Measurements from ENCODE around the gene FMN1. TPM values are rescaled to one million over a fixed set of nuclear protein-coding genes. Genes with fewer than 3 reads are reported as not detected.

FMN1 gene
- total and polyA plus RNA-seq, 2 of the 13 experiments (the other 11 are each of a cell fraction or from before 2014, with no cell fraction given) = 0.20 to 0.60 TPM

- Histone ChIP-seq H3K36me3 (replicated peaks in 1 of 2; ENCODE audit: control insufficient read depth in 1 of 2, insufficient read depth in 2 of 2, low read length in 2 of 2) (no peaks in the 10 kb centered on the region), H3K4me1 (ENCODE audit: insufficient read depth, low read length) (no peaks in the 10 kb centered on the region), H2AFZ (ENCODE audit: low read length) (no peak overlapping the region), H3K79me2 (ENCODE audit: insufficient read depth, low read length) (no peaks in the 10 kb centered on the region), H3K4me3 (replicated peaks in 1 of 3; ENCODE audit: insufficient read depth in 1 of 3, low read depth in 2 of 3, low read length in 3 of 3) (no peak overlapping the region), H3K9ac (ENCODE audit: insufficient read depth, low read depth, low read length) (no peak overlapping the region), H3K27ac (ENCODE audit: extremely low read length, insufficient read depth, low read length) (no peak overlapping the region), H3K4me2 (ENCODE audit: low read depth, low read length) (no peak overlapping the region), H4K20me1 (ENCODE audit: insufficient read depth, low read length) (no peaks in the 10 kb centered on the region), H3K27me3 (ENCODE audit: control insufficient read depth in 1 of 2, insufficient read depth in 2 of 2, low read length in 2 of 2) (no peaks in the 10 kb centered on the region), H3K9me3 (ENCODE audit: low read length) (no peaks in the 10 kb centered on the region)
- WGBS (ENCODE audit: low lambda C conversion rate) = 2% methylated on average over 4 of the region's 4 CpGs
- TF ChIP-seq ZFAT (CRISPR knock-in tag; conservative IDR thresholded peaks at IDR 0.05) (no peak), ZNF550 (CRISPR knock-in tag; IDR thresholded peaks at IDR 0.05; ENCODE audit: borderline replicate concordance) (no peak), ZNF652 (CRISPR knock-in tag; IDR thresholded peaks at IDR 0.05; ENCODE audit: borderline replicate concordance, low read depth) (no peak), ZNF503 (CRISPR knock-in tag; IDR thresholded peaks at IDR 0.05) (no peak), YEATS2 (CRISPR knock-in tag; IDR thresholded peaks at IDR 0.05; ENCODE audit: borderline replicate concordance) (no peak), ZFP90 (CRISPR knock-in tag; IDR thresholded peaks at IDR 0.05; ENCODE audit: borderline replicate concordance) (no peak), GFI1 (CRISPR knock-in tag; IDR thresholded peaks at IDR 0.05; ENCODE audit: borderline replicate concordance) (no peak), PAF1 (CRISPR knock-in tag; IDR thresholded peaks at IDR 0.05) (no peak), AFF4 (CRISPR knock-in tag; IDR thresholded peaks at IDR 0.05) (no peak), SRSF1 (optimal IDR thresholded peaks at IDR 0.05; ENCODE audit: low read depth, low read length) (no peak), PAXIP1 (CRISPR knock-in tag; conservative IDR thresholded peaks at IDR 0.05) (no peak)
- no TSS peak for BruUV-seq (replicated peaks)
- in situ Hi-C loops (cut with HindIII; ENCODE audit: extremely low pct_ligation_motif_present, low pct_unique_long_range_greater_than_20kb) = loop anchor here (10.0 kb wide), 1 partner anchor 472 kb away; no protein-coding TSS in a partner anchor
- FAIRE-seq (no peak), DNase-seq (ENCODE audit: low spot score) (no peak), ATAC-seq (no peak)
- POLR2A ChIA-PET = no interaction called here
- CTCF ChIA-PET (ENCODE audit: low intra/inter-chr PET ratio, low total read pairs) = no interaction called here
- intact Hi-C loops (cut with micrococcal nuclease; ENCODE audit: unreplicated experiment) = no loop called here
Measured at GRCh38 chr15:33136353-33136752, 58.2 kb downstream of the FMN1 start.

Data from HepG2 (cell line).